HS-27A (cell line): ENCODE data around the gene VPREB1.
"Not testable (repeated sequence)": the region's sequence is repeated elsewhere in the genome, so short reads cannot be mapped to it uniquely, and the experiment has no call there.

Experiments used
- DNase-seq: peaks from one replicate; pipeline ENCODE4 v3.0.0-alpha.2; 2012; ENCODE audit warnings: low read depth, missing footprints

The VPREB1 gene, protein sequence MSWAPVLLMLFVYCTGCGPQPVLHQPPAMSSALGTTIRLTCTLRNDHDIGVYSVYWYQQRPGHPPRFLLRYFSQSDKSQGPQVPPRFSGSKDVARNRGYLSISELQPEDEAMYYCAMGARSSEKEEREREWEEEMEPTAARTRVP

DNA sequence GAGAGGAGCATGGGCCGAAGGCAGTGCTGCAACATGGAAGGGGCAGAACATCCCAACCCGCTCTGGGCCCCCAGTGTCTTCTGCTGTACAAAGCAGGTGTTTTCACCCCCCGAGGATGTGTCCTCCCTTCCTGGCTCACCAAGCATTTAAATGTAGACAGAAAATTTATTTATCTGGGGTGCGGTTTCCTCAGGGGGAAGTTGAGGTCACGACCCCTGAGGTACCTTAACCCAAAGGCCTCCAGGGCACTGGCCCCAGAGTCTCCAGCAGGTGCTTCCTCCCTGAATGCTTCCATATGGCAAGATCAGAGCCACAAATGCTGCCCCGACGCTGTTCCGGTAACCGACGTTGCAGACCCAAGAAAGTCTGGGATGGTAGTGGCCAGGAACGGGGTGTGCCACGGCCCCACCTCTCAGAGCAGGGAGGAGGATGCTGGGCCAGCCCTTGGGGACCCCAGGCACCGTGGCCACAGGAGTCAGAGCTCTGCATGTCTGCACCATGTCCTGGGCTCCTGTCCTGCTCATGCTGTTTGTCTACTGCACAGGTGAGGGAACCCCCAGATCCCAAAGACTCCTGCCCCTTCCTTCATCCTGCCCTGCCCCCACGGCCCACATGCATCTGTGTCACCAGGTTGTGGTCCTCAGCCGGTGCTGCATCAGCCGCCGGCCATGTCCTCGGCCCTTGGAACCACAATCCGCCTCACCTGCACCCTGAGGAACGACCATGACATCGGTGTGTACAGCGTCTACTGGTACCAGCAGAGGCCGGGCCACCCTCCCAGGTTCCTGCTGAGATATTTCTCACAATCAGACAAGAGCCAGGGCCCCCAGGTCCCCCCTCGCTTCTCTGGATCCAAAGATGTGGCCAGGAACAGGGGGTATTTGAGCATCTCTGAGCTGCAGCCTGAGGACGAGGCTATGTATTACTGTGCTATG lies at the start of gene VPREB1:
Gene VPREB1, plus strand, starts transcription at position 471 of the 935 bp plus-strand sequence. Its CDS starts 28 bp downstream, at position 499.
- DNase-seq, result no peak

DNA sequence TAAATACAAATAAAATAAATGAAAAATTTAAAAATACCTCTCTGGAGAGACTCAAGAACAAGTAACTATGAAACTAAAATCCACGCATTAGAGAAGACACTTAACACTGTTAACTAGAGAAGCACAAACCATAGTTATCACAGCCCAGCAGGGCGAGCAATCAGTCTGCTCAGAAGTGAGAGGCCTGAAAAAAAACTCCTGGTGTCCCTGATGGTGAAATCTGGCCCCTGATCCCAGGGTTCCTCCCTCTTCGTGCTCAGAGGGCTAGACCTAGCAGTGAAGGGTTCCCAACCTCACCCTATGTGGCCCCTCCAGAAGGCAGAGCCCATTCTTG lies 49.7 kb upstream of the VPREB1 start:
- no peak for DNase-seq

DNA sequence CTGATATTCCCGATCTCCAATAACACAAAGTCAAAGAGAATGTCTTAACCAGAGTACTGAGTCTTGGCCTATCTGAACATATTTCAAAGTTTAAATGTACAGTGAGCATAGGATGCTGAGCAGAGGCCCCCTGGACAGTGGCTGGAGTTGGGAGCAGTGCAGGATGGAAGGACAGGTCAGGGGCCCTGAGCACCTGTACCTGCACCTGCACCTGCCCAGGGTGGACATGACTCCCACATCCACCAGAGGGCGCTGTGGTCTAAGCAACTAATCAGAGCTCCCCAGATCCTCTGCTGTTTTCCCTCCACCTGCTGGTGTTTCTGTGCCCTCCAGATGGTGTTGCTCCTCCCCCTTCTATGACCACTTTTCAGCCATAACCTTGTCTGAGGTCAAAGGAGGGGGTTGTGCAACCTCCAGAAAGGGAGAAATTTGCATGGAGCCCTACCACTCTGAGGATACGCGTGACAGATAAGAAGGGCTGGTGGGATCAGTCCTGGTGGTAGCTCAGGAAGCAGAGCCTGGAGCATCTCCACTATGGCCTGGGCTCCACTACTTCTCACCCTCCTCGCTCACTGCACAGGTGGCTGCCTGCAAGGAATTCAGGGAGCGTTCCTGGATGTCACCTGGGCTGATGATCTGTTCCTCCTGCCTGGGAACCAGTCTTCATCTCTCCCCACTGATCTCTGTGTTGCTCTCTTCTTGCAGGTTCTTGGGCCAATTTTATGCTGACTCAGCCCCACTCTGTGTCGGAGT lies 49.1 kb upstream of the VPREB1 start:
- DNase-seq, result no peak

DNA sequence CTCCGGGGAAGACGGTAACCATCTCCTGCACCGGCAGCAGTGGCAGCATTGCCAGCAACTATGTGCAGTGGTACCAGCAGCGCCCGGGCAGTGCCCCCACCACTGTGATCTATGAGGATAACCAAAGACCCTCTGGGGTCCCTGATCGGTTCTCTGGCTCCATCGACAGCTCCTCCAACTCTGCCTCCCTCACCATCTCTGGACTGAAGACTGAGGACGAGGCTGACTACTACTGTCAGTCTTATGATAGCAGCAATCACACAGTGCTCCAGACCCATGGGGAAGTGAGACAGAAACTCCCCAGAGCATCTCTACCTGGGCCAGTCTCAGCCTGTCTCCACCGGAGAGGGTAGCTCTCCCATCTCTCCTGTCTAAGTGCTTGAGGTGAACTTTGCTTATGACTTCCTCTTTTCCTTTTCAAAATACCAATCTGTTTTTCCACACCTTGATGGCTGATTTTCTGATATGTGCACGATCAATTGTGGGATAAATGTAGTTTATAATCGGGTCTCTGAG lies 48.5 kb upstream of the VPREB1 start:
- DNase-seq, result no peak

DNA sequence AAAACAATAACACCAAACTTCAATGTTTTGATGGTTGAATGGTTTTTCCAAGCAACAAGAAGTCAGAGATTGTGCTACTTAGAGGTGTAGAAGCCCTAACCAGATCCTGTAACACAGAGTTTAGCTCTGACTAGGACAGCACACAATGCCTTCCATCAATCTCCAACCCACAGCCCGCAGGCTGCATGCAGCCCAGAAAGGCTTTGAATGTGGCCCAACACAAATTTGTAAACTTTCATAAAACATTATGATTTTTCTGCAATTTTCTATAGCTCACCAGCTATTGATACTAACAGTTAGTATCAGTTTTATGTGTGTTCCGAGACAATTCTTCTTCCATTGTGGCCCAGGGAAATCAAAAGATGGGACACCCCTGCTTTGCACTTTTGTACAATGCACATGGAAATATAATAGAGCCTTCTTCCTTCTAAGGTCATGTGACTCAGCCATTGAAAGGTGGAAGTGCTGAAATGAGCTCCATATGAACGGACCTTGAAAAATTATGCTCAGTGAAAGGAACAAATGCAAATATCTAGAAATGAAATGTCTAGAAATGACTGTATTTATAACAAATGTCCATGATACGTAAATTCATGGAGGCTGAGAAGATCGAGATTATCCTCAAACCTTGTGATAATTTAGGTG lies 47.6 kb upstream of the VPREB1 start:
- DNase-seq, result no peak

DNA sequence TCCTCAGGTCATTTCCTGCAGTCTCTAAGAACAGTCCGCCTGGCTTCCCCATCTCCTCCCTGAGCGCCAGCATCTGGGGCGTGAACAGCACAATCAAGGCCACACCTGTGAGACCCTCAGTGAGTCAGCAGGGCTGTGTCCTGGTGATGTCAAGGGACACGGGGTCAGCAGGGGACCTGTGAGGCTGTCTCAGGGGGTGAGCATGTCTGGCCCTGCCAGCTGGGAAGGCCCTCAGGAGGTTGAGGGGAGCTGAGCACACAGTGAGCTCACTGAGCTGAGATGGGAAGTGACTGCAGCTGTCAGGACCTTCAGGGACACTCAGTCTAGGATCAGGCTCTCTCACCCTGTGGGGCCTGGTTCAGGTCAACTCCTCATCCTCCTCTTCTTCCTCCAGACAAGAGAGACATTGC lies 46.6 kb upstream of the VPREB1 start:
- no peak for DNase-seq

DNA sequence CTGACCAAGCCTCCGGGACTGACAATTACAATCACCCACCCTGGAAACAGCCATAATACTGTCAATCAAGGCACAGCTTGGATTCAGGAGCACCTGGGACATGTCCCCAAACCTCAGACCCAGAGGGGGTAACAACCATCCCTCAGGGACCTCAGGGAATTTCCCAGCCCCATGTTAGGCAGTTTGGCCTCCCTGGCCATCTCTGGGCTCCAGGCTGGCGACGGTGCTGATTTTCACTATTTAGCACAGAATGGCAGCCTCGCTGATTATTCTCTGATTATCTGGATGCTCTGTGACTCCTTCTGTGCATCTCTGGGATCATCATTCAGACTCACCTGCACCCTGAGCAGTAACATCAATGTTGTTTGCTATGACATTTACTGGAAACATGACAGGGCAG lies 45.8 kb upstream of the VPREB1 start:
- no peak for DNase-seq

DNA sequence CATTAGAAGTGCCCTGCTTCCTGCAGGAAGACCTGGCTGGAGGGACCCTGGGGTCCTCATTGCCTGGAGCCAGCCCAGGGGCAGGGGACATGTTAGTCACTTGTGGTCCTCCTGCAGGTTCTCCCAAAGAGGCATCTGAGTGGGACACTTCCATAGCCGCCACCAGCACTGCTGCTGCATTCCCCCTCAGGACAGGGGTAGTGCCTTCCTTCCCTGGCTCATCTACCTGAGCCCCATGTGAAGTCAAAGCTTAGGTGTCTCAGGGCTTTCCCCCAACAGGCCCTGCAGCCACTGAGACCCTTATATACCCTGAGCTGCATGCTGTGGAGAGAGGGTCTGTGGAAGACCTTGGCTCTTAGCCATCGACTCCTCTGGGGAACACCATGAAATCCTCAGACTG lies 45.0 kb upstream of the VPREB1 start:
- no peak for DNase-seq

DNA sequence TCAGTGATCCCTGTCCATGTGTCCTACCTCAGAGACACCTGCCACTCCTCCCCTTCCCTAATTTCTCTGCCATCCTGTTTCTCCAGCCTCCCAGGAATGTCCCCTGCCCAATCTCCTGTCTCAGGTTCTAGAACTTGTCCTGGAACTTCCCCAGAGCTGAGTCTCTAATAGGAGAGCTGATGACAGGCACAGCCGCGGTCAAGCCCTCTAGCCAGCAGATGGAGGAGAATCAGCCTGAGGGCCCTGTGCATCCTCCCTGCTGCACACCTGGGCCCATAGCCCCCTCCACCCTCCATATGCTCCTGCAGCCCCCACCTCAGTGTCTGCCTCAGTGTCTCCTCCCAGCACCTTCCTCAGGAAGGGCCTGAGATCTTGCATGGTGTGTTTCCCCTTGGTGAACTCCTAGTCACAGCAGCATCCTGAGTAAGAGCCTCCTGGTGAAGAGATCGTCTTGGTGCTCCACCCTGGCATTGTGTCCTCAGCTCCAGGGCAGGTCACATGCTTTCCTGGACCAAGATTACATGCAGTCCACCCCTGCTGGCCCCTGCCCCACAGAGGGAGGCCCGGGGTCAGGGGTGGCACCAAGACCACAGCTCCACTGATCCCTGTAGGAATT lies 43.9 kb upstream of the VPREB1 start:
- no peak for DNase-seq

DNA sequence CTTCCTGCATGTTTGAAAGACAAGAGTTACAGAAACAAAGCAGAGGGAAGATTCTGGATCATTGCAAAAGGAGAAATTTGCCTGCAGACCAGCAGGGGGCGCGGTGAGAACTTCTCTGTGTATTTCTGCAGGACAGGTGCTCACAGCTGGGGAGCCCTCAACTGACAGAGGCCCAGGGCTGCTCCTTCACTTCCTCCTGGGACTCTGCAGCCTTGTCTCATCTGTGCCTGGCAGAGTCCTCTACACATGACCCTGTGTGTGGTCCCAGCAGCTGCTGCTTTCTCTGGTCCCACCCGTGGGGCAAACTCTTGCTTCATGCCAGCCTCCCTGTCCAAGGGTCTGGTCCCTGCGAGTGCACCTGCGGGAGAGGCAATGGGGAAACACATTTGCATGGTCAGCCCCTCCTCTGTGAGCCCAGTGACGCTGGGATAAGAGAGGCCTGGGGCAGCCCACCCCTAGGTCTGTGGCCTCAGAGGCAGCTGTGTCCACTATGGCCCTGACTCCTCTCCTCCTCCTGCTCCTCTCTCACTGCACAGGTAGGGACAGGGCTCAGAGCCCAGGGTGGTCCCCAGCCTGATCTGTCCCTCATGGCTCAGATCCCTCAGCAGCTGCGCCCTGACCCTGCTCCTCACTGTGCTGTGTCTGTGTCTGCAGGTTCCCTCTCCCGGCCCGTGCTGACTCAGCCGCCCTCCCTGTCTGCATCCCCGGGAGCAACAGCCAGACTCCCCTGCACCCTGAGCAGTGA lies 43.2 kb upstream of the VPREB1 start:
- no peak for DNase-seq

DNA sequence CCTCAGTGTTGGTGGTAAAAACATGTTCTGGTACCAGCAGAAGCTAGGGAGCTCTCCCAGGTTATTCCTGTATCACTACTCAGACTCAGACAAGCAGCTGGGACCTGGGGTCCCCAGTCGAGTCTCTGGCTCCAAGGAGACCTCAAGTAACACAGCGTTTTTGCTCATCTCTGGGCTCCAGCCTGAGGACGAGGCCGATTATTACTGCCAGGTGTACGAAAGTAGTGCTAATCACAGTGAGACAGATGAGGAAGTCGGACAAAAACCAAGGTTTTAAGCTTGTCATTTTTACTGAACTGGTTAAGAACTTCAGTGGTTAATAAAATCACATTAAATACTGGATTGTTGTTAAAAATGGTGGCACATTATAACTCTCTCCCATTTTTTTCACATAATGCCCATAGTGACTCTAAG lies 42.6 kb upstream of the VPREB1 start:
- no peak for DNase-seq

DNA sequence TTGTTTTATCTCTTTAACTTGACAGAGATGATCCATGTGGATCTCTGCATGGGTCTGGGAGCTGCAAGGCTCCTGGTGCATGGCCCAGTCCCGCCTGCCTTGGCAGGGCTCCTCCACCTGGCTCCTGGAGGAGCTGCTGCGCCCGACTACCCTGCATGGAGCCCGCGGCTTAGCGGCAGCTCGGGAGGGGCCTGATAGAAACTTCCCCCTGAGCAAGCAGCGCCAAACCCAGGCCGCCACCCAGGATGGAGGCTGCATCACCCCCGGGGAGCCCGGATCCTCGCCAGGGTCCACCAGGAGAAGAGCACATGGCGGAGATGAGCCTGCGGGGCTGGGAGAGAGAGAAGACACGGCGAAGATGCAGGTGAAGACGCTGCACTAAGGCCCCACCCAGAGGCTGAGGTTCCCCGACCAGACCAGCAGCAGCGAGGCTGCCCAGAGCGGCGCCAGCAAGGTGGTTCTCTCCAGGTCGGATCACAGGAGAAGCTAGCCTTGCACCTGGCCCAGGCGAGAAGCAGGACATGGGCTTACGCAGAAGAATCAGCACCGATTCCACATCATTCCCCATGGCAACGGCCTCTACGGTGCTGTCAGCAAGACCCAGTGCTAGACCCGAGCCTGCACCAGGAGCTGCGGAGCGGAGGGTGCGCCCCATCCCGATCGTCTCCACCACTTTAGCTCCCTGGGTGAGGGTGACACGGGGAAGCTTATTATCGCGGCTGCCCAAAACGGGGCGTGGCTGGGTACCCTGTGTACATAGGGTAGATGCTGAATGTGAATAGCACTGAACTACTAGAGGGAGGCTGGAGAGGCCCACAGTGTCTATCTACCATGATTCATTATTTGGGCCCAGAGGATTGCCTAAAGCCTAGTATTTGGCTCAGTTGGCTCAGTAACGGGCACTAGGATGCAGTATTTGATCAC lies 41.3 kb upstream of the VPREB1 start:
- DNase-seq, result no peak

DNA sequence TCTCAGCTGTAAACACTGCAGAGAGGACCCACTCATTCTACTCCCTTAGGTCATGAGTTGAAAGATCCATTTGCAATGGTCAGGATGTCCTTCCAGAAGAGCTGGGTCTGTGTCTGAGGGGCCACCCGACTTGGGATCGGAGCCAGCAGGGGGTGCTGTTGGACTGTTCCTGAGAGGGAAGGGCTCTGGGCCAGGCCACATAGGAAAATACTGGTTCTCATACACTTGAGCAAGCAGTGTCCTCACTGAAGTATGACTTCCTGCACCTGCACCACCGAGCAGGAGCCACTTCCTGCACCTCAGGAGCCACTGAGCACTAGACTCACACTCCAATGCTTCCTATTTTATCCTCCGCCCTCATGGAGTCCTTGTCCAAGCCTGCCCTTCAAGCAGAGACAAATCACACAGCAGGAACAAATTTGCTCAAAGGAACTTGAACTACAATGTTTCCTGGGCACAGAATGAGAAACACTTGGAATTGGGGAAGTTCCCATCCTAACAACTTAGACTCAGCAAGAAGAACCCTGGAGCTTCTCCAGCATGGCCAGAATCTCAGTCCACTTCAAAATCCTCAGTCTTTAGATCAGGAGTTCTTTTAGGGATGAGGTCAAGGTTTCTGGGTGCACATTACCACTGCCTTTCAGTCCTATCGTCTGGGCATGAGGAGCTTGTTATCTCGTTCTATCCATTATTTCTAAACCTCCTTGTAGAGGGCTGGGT lies 36.6 kb upstream of the VPREB1 start:
- DNase-seq, result no peak

DNA sequence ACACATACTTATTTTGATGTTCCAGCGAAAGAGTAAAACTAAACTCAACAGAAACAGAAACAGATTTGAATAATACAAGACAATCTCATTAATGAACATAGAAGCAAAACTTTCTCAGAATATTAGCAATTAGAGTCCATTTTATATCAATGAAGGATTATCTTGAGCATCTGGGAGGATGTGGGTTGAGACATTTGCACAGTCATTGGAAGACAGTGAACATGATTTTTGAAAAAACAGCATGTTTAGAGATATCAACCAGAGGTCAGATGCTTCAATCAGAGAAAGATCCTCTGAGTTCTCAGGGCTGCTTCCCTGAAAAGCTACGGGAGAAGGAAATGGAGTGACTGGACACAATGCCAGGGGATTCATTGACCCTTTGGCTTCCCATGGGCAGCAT lies 35.9 kb upstream of the VPREB1 start:
- no peak for DNase-seq

DNA sequence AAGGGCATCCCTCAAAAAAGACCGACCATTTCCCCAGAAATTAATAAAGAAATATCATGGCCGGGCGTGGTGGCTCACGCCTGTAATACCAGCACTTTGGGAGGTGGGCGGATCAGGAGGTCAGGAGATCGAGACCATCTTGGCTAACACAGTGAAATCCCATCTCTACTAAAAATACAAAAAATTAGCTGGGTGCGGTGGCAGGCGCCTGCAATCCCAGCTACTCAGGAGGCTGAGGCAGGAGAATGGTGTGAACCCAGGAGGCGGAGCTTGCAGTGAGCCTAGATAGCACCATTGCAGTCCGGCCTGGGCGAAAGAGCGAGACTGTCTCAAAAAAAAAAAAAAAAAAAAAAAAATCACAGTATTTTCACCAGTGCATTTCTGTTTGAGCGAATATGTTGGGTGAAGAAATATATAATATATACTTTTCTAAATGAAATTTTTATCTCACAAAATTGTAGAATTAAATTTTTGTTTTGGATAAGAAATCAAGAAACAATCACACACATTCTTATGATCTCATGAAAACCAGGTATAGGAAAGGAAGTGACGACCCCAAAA lies 35.4 kb upstream of the VPREB1 start:
- not testable (repeated sequence) for DNase-seq

DNA sequence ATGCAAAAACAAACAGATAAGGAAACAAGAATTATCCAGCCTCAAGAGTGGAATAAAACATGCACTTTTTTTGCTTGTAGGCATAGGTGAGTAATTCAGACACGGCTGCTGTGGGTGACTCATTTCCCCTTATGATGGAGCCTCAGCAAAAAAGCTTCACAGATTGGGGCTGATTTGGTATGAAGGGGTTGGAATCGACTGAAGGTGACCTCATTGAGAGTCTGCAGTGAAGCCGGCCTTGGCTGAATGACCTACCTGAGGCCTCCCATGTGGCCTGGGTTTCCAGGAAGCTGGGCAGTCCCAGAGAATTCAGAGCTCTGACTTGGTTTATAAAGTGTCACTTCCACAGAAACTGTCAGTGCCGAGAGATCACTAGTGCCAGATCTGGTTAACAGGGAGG lies 34.2 kb upstream of the VPREB1 start:
- no peak for DNase-seq

DNA sequence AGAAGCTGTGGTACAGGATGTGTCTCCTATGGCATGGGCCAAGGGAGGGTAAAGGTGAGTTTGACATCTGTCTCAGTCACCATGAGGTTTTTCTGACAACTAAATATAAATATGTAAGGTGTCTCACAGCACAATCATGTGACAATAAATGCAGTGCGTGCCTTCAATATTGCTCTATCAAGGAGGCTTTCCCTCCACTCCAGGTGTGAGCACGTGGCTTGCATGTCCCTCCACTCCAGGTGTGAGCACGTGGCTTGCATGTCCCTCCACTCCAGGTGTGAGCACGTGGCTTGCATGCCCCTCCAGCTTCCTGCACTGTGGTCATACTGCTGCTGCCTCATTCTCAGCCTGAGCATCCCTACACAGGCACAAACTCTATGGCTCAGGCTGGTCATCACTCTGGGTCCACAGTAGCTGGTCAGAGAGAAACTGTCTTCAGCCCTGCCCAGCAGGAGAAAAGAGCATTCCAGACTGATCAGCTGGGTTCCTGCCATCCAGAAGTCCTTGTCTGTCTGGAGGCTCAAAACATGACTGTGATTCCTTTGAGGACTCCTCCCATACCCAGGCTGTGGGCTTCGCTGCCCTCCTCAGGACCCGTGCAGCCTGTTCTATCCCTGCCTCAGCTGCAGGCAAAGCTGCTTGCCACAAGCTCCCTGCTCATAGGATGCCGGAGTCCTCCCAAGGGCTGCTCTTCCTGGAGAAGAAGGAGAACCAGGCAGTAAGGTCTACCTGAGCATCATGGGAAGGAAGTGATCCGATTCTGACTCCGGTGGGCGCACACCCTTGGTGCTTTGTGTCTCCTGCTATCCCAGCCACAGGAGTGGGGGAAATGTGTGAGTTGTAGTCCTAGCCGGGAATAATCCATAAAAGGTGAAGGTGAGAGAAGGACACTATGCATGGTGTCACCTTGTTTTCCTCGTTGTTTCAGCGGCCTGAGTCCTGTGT lies 33.4 kb upstream of the VPREB1 start:
- DNase-seq, result no peak

DNA sequence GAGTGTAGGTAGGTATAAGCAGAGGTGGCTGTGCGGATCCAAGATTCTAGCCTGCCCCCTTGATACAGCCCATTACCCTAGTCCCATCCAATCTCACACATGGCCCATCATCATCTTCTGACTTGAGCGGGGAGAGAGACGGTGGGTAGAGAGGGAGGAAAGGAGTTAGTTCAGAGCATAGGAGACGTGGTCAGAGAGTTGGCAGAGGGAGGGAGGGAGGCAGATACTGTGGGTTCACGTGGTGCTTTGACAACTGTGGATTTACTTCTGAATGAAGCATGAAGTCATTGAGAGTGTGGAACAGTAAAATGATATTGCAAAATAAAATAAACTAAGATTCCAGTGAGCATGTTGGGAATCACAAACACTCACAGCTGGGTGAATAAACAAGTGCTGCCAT lies 31.4 kb upstream of the VPREB1 start:
- DNase-seq, result no peak
